ENCODE data around the gene RPS2.
A peak's percentile ranks its signal among the peaks of the same experiment; 100 is the strongest.

The RPS2 gene

DNA sequence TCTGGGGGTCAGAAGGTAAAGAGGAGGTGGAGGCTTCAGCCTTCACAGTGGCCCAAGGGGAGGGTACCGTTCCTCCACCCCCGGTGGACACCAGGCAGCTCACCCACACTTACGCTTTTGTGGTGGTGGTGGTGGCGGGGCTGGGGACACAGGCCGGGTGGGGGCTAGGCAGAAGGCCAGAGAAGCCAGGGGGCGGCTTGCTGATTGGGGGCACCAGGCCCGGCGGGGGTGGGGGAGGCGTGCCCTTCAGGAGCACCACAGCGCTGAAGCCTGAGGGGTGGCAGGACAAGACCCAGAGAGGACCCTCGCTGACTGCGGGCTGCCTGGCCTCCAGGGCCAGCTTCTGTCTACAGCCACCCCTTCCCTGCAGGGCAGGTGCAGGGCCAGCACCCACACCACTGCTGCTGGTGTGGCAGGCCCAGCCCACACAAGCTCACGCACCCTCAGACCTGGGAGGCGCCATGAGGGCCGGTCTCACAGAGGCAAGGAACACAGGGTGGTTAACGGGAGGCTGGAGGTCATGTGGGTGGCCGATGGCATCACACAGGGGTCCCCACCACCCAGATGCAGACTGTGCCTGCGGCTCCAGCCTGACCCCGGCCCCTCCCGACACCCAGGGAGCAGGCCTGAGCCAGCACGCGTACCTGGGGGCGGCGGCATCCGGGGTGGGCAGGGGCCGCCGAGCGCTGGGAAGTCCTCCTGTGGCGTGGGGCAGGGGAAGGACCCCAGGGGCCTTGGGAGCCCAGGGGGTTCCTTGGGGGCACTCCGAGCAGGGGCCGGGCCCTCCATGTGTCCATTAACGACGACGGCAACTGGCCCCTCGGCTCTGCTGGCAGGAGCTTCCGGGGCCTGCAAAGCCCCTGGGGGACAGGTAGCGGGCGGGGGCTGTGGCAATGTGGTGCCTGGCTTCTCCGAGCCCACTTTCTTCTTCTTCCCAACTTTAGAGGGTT lies 34.5 kb upstream of the RPS2 start:
- DNase-seq: no peak

DNA sequence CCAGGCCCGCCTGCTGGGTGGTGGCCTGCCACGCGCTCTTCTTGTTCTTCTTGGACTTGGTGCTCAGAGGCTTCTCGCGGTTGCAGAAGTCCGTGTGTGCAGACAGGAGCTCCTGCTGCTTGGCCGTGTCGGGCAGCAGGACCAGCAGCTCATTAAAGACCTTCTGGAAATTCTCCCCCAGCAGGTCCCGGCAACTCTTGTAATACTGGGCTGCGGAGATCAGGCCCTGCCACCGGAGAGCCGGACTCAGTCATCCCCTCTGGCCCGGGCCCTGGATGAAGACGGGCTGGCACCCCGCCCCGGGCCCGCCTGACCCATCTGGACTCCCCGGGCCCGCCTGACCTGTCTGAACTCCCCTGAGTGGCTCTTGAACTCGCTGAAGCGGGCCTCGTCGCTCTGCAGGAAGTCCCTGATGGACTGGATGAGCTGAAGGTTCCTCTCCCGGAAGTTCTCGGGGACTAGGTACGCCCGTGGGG lies 33.8 kb upstream of the RPS2 start:
- DNase-seq: no peak

DNA sequence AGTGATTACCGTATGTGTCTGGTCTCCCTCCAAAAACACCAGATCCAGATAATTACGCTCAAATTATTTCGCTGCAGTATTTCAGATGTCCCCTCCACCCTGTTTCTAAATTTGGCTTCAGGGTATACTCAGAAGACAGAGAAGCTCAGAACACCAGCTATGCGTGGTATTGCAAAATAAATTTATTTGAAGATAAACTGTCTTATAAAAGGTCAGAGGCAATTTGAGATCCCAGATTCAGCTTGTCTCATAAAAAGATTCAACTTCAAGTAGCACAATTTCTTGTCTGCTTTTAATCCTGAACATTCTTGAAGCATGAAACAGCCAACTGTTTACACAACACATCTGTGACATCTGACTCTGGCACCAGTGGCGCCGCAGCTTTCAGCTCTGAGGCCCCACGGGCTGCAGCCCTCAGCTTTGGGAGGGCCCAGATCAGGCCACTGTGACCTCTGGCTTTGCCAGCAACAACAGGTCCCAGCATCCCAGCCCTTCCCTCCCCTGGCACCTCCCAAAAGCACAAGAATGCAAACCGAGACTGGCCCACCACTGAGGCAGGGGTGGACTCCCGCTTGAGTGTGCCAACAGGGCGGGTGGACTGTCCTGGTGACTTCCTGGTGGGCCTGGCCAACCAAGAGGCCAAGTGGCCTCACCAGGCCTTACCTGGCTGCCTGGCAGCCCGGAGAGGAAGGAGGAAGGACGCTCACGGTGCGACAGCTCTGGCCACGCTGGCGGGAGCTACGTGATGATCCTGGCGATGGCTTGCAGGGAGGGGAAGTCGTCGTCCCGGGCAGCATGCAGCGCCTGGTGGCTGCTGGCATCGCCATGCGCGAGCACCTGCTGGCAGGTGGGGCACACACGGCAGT lies 33.1 kb upstream of the RPS2 start:
- no peak for DNase-seq

DNA sequence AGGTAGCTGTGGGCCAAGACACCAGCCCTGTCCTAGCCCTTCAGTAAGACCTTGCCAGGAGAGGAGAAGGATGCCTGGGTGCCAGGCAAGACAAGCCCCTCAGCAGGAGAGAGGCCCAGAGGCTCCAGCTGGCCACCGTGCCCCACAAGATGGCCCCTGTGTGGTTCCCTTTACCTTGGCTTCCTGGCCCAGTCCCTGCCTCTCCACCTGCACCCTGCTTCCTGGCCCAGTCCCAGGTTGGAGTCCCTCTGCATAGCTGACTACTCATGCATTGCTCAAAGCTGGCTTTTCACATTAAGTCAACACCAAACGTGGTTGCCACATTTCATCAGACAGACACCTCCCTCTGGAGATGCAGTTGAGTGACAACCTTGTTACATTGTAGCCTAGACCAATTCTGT lies 29.1 kb upstream of the RPS2 start:
- peak; percentile 30 for DNase-seq

DNA sequence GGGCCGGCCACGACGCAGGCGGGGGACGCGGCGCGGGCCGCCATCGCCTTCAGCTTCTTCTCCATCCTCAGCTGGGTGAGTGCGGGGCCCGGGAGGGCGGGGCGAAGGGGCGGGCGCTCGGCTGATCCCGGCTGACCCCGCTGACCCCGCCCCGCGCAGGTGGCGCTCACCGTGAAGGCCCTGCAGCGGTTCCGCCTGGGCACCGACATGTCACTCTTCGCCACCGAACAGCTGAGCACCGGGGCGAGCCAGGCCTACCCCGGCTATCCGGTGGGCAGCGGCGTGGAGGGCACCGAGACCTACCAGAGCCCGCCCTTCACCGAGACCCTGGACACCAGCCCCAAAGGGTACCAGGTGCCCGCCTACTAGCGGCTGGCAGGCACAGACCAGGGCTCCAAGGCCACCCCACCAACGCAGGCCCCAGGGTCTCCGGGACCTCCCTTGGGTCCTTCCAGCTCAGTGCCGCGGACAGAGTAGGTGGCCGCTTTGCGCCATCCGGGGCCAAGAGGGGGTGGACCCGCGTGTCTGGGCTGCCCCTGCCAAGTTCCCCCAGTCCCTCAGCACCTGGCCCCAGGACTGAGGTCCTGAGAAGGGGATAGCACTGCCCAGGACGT lies 28.2 kb upstream of the RPS2 start:
- DNase-seq: no peak

DNA sequence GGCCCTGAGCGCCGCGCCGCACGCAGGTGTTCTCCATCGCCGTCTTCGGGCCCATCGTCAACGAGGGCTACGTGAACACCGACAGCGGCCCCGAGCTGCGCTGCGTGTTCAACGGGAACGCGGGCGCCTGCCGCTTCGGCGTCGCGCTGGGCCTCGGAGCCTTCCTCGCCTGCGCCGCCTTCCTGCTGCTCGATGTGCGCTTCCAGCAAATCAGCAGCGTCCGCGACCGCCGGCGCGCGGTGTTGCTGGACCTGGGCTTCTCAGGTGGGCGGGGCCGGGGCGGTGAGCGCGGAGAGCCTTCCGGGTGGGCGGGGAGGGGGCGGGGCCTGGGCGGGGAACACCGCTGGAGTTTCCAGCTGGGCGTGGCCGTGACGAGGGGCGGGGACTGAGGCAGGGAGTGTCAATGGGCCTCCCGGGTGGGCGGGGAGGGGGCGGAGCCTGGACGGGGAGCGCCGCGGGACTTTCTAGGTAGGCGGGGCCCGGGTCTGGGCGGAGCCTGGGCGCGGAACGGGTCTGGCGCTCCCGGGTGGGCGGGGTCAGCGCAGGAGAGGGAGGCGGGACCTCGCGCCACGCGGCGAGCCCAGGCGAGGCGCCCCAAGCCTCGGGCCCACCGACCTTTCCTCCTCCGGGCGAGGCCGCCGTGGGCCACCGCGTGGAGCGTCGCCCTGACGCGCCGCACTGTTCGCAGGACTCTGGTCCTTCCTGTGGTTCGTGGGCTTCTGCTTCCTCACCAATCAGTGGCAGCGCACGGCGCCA lies 27.5 kb upstream of the RPS2 start:
- DNase-seq: peak; percentile 89

DNA sequence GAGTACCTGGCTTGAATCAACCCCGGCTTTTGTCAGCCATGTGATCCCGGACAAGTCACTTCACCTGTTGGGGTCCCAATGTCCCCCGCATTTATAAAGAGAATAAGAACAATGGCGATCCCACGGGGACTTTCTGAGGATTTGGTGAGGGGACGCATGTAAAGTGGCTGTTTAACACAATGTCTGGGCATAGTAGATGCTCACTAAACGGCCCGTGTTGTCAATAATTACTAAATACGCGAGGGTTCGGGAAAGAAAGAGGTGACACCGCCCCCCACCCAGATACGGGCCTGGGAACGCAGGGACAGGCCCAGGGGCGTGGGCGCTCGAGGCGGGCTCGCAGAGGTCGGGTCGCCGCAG lies 26.9 kb upstream of the RPS2 start:
- no peak for DNase-seq

DNA sequence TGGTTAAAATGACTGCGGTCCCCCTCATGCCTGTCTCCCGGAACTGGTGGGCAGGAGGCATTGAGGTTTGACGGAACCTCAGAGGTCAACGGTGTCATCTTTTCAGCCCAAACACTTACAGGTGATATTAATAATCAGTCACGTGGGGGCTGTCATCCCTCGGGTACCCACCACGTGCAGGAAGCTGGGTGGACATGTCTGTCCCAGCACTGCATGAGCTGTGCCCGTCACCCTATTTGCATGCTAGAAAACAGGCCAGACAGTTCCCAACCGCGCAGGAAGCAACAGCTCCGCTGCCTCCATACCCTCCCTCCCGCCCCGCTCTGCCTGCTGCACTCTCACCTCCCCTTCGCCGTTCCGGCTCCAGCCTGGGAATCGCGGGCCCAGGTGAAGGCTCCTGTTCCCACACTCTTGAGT lies 26.5 kb upstream of the RPS2 start:
- no peak for DNase-seq

DNA sequence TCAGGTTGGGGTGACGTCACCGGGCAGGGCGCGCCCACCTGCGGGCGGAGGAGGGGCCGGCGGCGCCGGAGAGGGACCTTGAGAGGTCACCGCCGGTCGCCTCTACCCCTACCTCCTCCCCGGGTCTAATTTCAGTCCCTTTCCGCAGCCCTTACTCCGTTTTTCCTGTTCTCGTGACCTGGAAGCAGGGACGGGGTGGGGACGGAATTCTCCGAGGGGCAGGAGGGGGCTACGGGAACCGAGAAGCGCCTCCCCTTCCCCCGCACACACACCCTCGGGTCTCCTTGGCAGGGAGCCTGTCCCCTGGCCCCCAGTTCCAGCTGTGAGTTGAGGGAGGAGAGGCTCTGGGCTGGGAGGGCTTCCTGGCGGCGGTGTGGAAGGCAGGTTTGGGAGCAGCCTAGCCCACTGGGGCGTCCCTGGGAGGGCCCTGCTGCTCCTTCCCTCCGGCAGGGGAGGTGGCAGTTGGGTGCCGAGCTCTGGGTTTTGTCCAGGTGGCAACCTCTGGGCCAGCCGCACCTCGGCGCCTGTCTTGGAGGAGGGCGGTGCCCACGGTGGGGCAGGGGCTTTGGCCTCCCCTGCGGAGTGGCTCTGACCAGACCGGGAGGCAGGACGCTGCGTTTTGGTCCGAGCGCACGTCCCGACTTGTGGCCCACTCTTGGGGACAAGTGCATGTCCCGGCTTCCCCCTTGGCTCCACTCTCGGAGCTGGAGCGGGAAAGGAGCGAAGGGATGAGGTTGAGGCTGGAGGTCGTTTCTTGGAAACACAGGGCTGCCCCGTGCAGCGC lies 25.9 kb upstream of the RPS2 start:
- no peak for DNase-seq

DNA sequence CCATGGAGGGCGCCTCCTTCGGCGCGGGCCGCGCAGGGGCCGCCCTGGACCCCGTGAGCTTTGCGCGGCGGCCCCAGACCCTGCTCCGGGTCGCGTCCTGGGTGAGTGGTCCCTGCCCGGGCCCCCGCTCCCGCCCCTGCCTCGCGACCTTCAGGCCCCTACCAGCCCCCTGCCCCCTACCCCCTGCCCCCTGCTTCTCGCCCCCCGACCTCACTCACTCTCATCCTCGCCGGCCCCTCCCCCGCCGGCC lies 25.4 kb upstream of the RPS2 start:
- no peak for DNase-seq

DNA sequence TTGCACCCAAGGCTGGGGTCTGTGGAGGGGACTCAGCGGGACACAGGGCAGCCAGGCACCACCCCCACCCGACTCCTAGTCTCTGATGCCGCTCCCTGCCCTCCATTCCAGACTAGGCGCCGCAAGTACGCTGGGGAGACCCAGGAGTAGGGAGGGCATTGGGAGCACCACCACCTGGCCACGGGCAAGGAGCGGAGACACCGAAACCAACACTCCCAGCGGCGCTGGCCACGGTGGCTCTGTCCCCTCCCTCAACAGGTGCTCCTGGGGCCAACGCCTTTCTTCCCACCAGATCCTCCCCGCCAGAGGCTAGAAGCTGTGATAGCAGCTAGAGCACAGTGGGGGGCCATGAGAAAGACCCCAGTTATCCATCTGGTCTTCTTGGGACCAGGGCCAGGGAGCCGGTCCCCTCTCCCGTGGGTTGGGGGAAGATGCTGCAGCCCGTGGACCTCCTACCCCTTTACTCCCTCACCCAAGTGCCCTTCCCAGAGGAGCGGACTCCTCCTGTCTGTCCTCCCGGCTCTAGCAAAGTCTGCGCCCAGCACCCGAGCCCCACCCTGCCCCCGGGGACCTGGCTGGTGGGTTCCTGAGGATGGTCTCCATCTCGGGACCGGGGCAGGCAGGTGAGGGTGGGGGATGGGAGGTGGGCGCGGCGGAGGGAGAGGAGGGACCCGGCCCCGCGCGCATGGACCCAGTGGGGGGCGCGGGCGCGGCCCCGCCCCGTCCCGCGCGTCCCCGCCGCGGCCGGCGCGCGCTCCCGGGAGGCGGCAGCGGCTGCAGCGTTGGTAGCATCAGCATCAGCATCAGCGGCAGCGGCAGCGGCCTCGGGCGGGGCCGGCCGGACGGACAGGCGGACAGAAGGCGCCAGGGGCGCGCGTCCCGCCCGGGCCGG lies 24.8 kb upstream of the RPS2 start, which contains the start of gene SYNGR3:
Gene SYNGR3 (plus strand): TSS at position 762 of the 892 bp plus-strand sequence. CDS start 133 bp downstream, outside the sequence.
- no peak for DNase-seq

DNA sequence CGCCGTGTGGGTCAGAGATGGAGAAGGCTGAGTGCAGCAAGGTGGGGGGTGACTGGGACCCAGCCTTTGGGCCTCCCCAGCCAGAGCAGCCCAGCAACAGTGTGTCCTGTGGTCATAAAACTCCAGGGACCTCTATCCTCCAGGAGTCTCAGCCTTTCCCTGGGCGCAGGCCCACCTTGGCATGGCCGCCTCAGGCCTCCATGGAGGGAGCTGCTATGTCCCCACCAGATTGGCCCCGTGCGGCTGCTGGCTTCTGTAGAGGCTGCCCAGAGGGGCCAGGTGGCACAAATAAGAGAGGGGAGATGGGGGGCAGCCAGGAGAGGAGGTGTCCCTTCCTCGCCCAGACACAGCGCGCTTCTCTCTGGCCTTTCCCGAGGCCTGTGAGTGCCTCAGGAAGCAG lies 22.6 kb upstream of the RPS2 start:
- no peak for DNase-seq

DNA sequence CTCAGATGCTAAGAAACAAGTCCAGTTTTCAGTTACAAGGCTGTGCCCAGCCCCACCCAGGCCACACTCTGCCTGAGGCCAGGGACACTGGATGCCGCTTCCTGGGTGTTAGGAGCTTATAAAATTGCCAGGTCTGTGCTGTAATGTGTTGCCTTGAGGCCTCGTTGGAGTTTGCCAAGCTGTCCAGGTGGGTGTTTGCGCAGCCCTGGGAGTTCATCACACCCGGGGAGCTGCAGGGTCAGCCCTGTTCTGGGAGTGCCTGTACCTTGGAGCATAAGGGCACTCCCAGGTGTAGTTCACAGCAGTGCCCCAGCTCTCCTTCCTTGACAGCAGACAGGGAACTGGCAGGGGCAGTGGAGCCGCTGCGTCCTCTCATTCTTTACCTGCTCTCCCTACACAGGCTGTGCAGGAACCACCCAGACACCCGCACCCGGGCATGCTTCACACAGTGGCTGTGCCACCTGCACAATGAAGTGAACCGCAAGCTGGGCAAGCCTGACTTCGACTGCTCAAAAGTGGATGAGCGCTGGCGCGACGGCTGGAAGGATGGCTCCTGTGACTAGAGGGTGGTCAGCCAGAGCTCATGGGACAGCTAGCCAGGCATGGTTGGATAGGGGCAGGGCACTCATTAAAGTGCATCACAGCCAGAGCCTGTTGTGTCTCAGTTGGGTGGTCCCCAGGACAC lies 21.0 kb upstream of the RPS2 start:
- DNase-seq: no peak

DNA sequence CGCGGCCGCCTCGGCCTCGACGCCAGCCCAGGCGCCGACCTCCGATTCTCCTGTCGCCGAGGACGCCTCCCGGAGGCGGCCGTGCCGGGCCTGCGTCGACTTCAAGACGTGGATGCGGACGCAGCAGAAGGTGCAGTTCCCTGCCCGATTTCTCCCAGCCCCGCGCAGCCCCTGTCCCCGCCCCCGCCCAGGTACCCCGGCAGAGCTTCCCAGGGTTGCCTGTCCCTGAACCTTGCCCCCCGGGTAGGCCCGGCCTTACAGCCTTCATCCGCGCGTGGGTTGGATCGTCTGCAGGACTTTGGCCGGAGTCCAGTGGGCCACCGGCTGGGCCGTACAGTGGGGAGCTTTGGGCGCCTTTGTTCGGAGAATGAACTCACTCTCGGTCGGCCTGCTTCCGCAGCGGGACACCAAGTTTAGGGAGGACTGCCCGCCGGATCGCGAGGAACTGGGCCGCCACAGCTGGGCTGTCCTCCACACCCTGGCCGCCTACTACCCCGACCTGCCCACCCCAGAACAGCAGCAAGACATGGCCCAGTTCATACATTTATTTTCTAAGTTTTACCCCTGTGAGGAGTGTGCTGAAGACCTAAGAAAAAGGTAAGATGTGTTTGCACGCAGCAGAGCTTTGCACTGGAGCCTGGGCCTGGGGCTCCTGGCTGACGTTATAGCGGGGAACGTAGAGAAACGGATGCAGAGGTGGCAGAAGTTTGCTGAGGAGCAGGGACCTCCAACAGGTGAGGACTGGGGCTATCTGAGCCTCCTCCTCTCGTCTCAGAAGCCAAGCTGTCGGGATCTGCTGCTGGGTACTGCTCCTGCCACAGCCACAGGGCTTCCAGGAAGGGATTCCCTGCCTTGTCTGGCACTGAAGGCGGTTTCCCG lies 20.0 kb upstream of the RPS2 start:
- no peak for DNase-seq

DNA sequence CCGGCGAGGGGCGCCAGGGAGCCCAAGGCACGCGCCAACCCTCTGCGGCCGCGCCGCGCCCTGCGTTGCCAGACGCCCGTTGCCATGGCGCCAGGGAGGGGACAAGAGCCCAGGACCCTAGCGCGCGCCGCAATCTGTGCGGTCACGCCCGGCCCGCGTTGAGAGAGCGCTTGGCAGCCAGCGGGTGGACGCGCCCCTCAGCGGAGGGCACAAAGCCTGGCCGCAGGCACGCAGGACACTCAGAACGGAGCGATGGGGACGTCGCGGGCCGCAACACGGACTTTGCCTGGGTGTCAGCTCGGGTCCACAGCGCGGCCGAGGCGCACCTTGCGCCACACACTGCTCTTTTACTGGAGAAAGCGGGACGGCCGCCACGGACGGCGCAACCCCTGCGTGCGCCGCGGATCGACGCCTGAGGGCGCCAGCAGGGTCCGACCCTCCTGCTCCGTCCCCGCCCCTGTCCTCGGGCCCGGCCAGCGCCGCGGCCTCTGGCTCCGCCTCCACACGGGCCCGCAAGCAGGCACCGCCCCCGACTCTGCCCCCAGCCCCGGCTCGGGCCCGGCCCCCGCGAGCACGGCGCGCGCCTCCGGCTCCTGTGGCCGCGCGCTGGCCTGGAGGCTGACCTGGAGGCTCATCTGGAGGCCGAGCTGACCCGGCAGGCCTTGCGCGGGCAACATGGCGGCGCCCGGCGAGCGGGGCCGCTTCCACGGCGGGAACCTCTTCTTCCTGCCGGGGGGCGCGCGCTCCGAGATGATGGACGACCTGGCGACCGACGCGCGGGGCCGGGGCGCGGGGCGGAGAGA lies 19.1 kb upstream of the RPS2 start, which contains the start of gene GFER:
Gene GFER (plus strand): TSS at position 650 of the 803 bp plus-strand sequence. CDS start 26 bp downstream, at position 676.
- peak; percentile 92 for DNase-seq

DNA sequence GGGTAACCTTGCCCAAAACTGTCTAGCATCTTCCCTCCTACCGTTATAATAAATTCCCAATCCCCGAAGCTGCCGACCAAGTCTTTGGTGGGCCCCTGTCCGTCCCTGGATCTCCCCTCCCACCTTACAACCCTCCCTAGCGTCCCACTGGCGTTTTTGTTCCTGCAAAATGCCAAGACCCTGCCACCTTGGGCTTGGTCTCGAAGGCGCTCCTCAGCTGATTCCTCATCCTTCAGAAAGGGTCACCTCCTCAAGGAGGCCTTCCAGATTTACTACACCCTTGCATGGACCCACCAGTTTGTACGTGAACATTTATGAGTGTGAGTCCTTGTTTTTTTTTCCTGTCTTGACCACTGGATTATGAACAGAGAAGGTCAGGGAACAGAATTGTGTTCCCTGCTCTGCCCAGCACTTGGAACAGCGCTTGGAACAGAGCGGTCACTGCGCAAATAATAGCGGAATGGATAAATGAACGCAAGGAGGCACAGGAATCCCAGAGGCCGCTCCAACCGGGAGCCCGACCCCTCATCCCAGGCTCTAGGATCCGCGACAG lies 18.4 kb upstream of the RPS2 start:
- no peak for DNase-seq

DNA sequence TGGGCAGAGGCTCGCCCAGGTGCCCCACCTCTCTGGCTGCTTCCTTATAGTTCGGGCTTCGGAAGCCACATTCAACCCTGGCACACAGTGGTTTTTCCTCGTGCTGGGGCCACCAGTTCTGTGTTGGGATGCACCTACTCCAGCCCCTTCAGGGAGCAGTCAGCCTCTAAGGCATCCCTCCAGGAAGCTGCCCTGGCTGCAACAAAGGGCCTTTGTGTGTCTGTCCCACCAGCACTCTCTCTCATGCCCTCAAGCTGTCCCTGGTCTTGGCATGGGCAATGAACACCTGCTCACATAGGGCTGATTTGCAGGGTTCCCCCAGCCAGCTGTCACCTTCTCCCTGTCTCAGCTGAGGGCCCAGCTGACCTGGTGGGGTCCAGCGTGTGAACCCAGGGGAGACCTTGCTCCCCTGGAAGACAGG lies 17.4 kb upstream of the RPS2 start:
- DNase-seq: no peak
